Measurements from ENCODE around the gene PEX3. TPM values are rescaled to one million over a fixed set of nuclear protein-coding genes. Genes with fewer than 3 reads are reported as not detected.

PEX3 gene, protein sequence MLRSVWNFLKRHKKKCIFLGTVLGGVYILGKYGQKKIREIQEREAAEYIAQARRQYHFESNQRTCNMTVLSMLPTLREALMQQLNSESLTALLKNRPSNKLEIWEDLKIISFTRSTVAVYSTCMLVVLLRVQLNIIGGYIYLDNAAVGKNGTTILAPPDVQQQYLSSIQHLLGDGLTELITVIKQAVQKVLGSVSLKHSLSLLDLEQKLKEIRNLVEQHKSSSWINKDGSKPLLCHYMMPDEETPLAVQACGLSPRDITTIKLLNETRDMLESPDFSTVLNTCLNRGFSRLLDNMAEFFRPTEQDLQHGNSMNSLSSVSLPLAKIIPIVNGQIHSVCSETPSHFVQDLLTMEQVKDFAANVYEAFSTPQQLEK
- 15.6 and 16.2 TPM in 2 replicates for total RNA-seq

DNA sequence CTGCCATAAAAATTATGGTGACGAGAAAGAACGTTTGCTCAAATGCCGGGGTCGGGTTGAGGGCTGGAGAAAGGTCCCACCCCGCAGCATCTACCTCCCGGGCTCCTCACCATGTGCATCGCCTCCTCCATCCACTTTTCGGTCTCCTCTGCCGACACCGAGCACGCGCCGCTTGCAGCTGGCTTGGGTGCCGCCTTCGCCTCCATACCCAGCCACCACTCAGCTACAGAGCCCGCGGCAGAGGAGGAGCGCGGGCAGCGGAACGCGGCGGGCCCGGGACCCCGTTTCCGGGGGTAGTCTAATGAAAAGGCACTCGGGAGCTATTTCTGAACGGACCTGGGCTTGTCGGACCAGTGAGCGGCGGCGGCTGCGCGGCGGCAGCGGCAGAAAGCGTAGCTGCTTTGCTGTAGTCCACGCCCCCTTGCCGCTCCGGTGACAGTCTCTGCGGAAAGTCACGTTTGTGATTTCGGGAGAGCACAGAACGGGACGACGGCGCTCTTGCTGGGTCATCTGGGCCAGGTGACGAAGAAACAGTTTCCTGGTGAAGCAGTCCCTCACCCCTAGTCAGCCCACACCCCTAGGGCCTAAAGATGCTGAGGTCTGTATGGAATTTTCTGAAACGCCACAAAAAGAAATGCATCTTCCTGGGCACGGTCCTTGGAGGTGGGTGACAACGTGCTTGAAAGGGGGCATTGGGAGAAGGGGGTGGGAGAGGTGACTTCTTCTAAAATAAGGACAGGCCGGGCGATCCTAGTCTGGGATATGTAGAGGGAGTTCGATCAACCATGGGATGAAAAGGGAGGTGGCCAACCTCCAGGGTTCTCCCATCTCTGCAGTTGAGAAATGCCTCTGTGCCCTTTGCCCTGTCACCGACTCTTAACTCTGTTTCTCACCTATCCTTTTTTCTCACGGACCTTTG, at the start of gene PEX3, which contains the start of gene ADAT2:
TSS of gene PEX3 (plus strand) at position 353 of the 919 bp plus-strand sequence. CDS start at position 591, 238 bp downstream.
TSS of gene ADAT2 (minus strand) at position 243 of the 919 bp plus-strand sequence. CDS start at position 206, 37 bp downstream.

DNA sequence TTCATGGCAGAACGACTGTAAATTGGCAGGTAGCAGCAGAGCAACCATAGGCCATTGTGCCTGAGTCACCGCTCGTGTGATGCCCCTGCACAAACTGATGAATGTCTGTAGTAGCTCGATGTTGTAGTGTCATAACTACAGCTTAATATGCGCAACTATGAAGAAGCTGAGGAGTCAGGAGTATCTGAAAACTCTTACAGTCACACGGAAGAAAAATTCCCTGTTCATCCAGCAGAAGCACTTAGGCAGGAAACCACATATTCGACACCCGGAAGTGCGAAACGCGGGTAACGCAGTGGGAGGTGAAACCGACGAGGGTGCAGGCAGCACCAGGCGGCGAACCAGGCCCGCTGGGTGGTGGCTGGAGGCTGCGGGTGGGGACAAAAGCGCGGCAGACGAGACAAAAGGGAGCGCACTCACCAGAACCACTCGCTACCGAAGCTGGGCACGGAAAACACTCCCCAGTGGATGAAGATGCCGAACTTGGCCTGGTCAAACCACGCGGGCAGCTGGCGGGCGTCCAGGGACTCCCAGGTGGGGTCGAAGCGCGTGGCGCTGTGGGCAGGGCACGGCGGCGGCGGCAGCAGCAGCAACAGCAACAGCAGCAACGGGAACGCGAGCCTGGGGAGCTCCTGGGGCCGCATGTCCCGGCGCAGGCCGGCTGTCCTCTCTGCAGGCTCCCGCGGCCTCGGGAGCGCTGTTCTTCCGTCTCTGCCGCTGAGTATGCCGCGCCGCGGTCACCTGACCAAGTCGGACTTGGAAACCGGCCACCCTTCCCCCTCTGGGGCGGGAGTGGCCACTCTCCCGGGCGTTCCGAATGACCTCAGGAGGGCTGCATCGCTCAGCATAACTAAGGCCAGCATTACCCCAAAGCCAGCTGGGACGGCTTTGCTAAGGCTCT, 60.6 kb downstream of the PEX3 start, which contains the start of gene FUCA2:
TSS of gene FUCA2 (minus strand) at position 730 of the 901 bp plus-strand sequence. CDS start at position 644, 86 bp downstream.

Other genes with a start within 250 kb of the PEX3 start
- 3.8 and 7.7 TPM in 2 replicates for gene ADAT2, start 110 bp upstream of the PEX3 start, total RNA-seq
- gene FUCA2, start 60.9 kb downstream of the PEX3 start, total RNA-seq: 84.9 and 87.6 TPM in 2 replicates
- gene PHACTR2, start 227.2 kb downstream of the PEX3 start, total RNA-seq: 94.1 and 118 TPM in 2 replicates